ENCODE results near the gene BBIP1. TPM values are rescaled to one million over a fixed set of nuclear protein-coding genes. Genes with fewer than 3 reads are reported as not detected.

The BBIP1 gene
- total and polyA plus RNA-seq, 2 experiments from 2014 or later: 14.8 to 56.5 TPM

DNA sequence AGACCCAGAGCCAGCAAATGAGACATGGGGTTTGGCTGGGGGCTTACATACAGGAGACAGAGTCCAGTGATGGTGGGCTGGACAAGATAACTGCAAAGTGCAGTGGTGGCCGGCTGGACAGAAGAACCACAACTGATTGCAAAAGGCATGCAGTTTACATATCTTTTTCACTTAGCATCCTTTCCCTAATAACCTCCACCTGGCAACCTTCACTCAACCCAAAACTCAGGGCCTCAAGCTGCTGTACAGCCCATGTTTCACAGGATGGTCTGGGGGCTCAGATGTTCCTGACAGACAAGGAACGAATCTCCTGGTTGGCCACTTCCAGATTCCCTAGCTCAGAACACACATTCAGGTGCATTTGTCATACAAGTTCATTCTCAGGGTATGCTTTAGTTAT, 55.0 kb downstream of the BBIP1 start:
- no peak overlapping the region for H2AFZ ChIP-seq
- TF ChIP-seq ZNF331 (CRISPR knock-in tag; IDR thresholded peaks at IDR 0.05; ENCODE audit: low read depth) (no peak), EZH2phosphoT487 (IDR thresholded peaks at IDR 0.05; ENCODE audit: unreplicated experiment) (no peak), ZNF462 (CRISPR knock-in tag; IDR thresholded peaks at IDR 0.05) (no peak), POLR2AphosphoS5 (IDR thresholded peaks at IDR 0.05; ENCODE audit: low read depth) (no peak), STAT1 (IDR thresholded peaks at IDR 0.05; ENCODE audit: unreplicated experiment) (no peak), JUNB (IDR thresholded peaks at IDR 0.05; ENCODE audit: unreplicated experiment) (no peak), ZNF114 (CRISPR knock-in tag; IDR thresholded peaks at IDR 0.05) (no peak), EZH2 (IDR thresholded peaks at IDR 0.05; ENCODE audit: low read depth, unreplicated experiment) (no peak), NANOG (IDR thresholded peaks at IDR 0.05; ENCODE audit: borderline replicate concordance) (no peak), CTCF (conservative IDR thresholded peaks at IDR 0.05; ENCODE audit: low read depth in 2 of 2) (no peak), CREB1 (CRISPR knock-in tag; IDR thresholded peaks at IDR 0.05; ENCODE audit: low read depth) (no peak)
- TF ChIP-seq, protein P1, sequence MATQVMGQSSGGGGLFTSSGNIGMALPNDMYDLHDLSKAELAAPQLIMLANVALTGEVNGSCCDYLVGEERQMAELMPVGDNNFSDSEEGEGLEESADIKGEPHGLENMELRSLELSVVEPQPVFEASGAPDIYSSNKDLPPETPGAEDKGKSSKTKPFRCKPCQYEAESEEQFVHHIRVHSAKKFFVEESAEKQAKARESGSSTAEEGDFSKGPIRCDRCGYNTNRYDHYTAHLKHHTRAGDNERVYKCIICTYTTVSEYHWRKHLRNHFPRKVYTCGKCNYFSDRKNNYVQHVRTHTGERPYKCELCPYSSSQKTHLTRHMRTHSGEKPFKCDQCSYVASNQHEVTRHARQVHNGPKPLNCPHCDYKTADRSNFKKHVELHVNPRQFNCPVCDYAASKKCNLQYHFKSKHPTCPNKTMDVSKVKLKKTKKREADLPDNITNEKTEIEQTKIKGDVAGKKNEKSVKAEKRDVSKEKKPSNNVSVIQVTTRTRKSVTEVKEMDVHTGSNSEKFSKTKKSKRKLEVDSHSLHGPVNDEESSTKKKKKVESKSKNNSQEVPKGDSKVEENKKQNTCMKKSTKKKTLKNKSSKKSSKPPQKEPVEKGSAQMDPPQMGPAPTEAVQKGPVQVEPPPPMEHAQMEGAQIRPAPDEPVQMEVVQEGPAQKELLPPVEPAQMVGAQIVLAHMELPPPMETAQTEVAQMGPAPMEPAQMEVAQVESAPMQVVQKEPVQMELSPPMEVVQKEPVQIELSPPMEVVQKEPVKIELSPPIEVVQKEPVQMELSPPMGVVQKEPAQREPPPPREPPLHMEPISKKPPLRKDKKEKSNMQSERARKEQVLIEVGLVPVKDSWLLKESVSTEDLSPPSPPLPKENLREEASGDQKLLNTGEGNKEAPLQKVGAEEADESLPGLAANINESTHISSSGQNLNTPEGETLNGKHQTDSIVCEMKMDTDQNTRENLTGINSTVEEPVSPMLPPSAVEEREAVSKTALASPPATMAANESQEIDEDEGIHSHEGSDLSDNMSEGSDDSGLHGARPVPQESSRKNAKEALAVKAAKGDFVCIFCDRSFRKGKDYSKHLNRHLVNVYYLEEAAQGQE (IDR thresholded peaks at IDR 0.05; ENCODE audit: unreplicated experiment): no peak
- TF ChIP-seq, protein P2, sequence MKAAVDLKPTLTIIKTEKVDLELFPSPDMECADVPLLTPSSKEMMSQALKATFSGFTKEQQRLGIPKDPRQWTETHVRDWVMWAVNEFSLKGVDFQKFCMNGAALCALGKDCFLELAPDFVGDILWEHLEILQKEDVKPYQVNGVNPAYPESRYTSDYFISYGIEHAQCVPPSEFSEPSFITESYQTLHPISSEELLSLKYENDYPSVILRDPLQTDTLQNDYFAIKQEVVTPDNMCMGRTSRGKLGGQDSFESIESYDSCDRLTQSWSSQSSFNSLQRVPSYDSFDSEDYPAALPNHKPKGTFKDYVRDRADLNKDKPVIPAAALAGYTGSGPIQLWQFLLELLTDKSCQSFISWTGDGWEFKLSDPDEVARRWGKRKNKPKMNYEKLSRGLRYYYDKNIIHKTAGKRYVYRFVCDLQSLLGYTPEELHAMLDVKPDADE (IDR thresholded peaks at IDR 0.05): no peak
- Mint-ChIP-seq H3K27ac (no peak overlapping the region), H3K36me3 (ENCODE audit: low read depth) (no peaks in the 10 kb centered on the region), H3K4me1 (peaks cover 17% of the 10 kb centered on the region), H3K4me3 (no peak overlapping the region), H3K9me3 (no peaks in the 10 kb centered on the region), H3K27me3 (ENCODE audit: insufficient read depth, low read depth, poor library complexity) (peaks cover 4% of the 10 kb centered on the region)
- ATAC-seq (no peak), DNase-seq (ENCODE audit: low spot score) (no peak)
- no peak overlapping the region for H3K4me2 ChIP-seq
- H3K27ac ChIP-seq (ENCODE audit: low read depth): no peak overlapping the region
- no peaks in the 10 kb centered on the region for H3K36me3 ChIP-seq (ENCODE audit: insufficient read depth)
- H3K27me3 ChIP-seq (ENCODE audit: insufficient read depth): no peaks in the 10 kb centered on the region
- no peaks in the 10 kb centered on the region for H3K79me2 ChIP-seq (replicated peaks; ENCODE audit: insufficient read depth)
- no peaks in the 10 kb centered on the region for H3F3A ChIP-seq (replicated peaks; ENCODE audit: low read depth)
- H4K20me1 ChIP-seq (replicated peaks; ENCODE audit: insufficient read depth): no peaks in the 10 kb centered on the region
- no peaks in the 10 kb centered on the region for H3K4me1 ChIP-seq (ENCODE audit: insufficient read depth)
- H3K9me2 ChIP-seq (ENCODE audit: insufficient read depth): no peaks in the 10 kb centered on the region
- H3K4me3 ChIP-seq: no peak overlapping the region

Measured in GM23338 (cell line).